AG20443 (cell line): ENCODE results near the gene NUAK2.
"Not testable (repeated sequence)": the region's sequence is repeated elsewhere in the genome, so short reads cannot be mapped to it uniquely, and the experiment has no call there.

Experiments
- DNase-seq: peaks from one replicate; pipeline ENCODE4 v3.0.0; 2012; ENCODE audit warnings: low spot score, mixed read lengths

The NUAK2 gene

DNA sequence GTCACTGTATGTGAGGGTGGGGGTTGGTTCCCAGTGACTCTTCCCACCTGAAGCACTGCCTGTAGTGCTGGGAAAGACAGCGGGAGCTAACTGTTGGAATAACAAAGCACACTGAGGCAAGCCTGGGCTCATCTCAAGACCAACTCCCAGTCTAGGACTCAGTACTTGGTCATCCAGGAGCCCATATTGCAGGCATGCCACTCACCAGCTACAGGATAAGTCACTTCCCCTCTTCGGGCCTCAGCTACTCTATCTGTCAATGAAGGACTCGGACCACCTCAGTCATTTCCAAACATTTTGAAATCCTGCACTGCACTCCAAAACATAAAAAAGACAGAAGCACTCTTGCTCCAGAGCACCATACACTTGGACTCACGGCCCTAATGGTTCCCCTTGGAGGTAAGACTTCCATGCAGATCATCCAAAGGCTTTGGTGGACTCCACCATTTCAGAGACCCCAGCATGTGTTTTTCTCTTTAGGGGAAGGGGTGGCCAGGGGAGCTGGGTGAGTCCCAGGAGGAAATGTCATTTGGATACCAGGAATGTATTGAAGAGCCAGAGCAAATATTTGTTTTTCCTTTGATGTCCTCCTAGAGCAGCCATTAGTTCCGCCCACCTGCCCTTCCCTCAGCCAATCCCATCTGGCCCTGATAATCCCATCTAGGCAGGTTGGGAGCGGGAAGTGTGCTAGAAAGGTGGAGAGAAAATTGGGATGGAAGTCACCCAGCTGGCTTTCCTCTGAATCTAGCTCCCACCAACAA lies 3.1 kb downstream of the NUAK2 start:
- DNase-seq = no peak

DNA sequence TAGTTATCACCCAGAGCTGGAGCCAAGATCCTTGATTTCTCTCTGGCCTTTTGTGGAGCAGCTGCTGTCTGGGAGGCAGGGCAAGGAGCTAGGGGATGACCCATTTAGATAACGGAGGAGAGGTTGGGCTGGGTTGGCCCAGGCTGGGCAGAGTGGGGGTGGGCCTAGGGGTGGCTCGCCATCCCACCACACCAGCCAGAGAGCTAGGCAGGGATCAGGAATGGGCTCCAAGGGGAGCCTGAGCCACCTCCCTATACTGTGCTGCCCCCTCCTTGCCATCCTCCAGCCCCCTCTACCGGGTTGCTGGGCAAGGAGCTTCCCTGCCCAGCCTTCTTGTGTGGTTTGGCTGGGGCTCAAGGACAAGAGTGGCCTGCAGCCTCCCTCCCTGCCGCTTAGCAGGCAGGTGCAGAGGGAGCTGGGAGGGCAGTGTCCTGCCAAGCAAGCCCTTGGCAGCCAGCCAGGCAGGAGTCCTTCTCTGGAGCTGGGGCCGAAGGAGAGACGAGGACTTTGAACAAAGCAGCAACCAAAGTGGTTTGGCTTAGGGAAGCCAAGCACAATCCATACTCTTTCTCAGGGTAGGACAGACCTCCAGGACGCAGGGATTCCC lies 4.1 kb downstream of the NUAK2 start:
- DNase-seq = no peak

DNA sequence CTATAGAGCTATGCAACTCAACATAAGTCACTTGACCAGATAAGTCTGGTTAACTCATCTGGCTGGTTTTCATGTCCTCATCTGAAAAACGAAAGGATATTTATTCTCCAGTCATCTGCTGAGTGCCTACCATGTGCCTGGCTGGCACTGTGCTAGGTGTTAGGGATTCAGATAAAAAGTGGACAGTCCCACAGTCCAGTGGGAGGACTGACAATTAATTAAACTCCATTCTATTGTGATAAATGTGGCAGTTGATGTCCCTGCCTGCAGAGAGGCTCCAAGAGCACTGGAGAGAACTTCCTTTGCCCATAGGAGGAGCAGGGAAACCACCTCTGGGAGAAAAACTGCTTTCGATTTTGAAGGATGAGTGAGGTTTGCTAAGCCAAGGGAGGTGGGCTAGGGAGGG lies 5.4 kb downstream of the NUAK2 start:
- DNase-seq = no peak

DNA sequence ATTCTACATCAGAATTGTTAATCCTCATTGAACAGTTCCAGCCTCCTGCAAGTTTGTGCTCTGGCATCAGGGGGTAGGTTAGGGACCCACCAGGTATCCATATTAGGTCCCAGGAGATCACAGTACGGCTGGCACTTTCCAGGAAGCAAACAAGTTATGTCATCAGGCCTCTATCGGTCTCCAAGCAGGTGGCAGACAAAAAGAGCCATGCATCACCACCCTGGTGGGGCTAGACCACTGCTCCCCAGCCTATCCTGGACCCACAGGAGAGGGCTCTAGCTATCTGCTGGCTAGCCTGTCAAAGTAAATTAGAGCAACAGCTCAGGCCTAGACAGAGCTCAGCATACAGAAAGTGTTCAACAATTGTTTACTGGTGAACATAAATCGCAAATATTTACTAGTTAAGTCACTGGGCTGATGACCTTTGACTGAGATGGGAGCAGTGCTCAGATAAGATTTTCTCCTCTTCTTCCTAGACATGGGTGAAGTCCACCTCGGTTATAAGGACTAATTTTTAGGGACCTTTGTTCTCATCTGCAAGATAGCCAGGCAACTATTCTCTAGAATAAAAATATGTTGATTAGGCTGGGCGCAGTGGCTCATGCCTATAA lies 6.4 kb downstream of the NUAK2 start:
- no peak for DNase-seq

DNA sequence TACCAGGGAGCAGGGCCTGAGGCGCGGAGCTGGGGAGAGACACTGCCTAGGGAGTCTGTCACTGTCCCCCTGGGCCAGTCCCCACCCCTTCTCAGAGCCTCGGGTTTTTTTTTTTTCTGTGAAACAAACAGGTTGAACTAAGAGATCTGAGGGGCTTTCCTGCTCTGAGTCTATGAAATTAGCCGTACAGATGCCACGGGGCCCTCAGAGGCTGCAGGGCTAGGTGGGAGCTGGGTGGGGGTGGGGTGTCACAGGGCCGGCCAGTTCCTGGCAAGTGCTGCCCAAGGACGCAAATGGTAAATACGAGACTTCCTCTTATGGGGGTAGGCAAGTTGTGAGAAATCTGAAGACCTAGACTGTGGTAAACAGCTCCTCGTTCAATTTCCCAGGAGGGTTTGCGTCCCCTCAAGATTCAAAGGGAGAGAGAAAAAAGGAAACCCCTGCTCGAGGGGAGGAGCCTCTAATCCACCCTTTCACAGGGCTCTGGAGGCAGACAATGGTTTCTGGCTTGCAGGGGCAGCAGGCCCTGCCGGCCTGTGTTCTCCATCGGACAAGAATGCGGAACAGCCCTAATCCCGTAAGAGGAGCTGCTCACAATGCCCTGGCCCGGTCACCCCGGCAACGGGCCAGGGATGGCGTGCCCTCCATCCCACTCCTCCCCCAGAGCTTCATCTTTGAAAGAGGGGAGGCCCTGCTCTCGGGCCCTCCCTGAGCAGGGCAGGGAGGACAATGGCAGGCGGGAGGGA lies 7.8 kb downstream of the NUAK2 start:
- peak; percentile 89 for DNase-seq

DNA sequence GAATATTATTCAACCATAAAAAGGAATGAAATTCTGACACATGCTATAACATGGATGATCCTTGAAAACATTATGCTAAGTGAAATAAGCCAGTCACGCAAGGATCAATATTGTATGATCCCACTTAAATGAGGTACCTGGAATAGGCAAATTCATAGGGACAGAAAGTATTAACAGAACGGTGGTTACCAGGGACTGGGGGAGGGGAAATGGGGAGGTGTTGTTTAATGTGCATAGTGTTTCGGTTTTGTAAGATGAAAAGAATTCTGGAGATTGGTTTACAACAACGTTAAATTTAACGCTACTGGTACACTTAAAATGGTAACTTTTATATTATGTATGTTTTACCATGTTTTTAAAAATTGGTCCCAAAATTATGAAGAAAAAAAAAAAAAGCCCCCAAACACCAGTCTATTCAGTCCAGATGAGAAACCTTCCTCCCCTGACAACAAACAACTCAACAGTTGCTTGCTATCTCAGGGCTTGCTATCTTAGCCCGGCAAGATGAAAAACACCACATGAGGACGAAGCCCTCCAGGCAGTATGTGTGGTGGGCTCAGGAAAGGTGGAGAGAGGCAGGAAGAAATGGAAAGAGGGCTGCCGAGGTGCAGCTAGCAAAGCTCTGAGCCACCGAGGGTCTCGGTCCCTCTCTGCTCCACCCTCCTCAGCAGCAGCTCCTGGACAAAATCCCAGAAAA lies 8.5 kb downstream of the NUAK2 start:
- DNase-seq = no peak

DNA sequence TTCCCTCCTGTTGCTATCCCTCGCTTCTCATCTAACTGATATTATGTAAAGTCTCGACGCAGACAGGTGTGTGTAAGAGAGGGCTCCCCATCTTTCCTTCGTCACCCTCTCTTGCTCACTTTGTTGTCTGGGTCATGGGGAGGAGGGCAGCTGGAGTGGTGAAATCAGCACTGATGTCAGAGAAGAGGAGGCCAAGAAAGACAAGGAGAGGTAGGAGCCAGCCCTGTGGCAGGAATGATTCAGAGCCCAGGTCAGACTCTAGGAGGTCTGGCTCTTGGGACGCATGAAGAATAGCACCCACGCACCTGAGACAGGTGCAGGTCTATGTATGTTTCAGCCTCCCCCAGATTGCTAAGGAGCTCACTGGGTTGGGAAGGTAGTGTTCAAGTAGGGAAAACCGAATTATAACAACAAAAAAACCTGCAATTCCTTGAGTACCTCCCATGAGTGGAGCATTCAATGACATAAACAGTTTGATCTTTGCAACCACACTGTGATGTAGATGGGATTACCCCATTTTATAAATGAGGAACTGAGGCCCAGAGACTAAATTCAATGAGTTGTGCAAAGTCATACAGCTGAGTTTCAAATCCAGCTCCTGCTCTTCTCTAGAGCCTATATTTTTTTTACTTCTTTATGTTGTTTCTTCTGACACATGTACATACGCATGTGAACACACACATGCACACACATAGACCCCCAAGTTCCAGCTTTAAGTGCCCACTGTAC lies 10.4 kb downstream of the NUAK2 start:
- no peak for DNase-seq

DNA sequence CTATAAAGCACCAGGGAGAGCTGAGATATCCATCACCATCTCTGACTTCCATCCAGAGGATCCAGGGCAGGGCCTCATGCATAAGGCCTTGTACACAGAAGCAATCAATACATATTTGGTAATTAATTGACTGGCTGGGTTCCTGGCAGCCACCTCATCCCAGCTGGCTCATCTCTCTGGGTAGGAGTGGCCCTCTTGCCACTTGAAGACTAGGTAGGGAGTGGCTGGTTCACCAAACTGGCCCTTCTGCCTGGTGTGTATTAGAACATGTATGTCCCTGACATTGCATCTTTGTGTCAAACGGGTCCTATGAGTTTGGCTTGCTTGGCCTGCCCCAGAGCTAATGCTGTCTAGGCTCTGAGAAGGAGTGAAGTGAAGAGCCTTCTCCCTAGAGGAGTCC lies 11.8 kb downstream of the NUAK2 start:
- no peak for DNase-seq

DNA sequence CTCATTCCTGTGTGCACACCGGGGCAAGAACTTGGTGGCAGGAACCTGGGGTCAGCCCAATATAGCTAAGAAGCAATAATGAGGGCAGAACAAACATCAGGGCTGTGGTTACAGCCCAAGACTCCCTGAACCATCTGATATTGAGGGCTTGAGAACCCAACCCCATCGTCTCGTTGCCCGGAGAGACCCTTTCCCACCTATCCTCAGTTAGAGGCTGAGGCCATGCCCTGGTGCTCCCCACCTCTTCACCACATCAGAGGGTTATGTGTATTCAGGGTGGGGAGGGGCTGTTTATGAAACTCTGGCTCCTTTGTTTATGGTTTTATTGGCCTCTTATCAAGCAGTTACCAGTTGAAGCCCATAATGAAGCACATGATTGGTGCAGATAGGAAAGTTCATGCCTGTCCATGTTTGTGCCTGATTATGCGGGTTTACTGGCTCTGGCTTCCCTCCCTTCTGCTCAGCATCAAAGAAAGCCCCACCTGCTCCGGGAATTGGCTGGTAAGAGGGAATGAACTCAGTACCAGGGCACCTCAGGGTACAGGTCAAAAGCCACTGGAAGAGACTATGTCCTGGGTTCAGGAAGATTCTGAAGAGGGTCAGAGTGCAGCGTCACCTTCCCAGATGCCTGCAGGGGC lies 14.5 kb downstream of the NUAK2 start:
- no peak for DNase-seq

DNA sequence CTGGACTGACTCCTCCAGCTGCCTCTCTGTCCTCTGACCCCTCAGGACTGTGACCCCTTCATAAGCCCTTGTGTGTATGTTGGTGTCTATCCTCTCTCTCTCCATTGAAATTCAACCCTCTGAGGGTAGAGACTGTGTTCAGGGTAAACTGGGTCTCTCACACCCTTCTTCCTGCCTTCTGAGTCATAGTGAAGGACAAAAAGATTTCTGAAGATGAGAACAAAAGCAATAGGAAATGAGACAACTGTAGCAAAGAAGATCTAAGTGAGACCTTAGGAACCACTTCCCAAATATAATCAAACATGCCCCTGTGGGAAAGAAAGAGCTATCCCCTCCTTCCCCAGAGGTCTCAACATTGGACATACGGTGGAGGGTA lies 16.9 kb downstream of the NUAK2 start:
- no peak for DNase-seq

DNA sequence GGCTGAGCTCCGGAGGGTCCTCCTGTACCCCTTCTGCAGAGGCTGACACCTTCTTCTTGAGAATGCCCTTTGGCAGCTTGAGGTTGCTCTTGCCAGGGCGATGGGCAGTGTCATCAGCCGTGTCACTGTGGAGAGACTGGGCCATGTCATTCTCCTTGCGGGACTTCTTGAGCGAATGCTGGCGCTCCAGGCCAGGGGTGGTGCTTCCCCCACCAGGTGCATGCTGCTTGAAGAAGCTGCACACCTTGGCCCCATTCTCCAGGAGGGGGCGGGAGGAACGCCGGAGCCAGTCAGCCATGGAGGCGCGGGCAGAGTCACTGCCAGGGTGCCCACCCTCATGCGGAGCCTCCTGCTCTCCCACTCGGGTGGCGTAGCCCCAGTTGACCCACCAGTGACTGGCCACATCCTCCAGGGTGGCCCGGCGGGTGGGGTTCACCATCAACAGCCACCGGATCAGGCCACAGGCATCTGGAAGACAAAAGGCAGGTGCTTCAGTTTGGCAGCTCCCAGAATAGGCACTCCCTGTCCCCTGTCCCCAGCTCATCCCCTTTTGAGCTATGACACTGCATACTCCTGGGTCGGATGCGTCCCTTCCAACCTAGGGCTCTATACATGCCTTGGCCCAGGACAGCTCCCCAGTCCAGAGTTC lies 17.4 kb downstream of the NUAK2 start:
- no peak for DNase-seq

DNA sequence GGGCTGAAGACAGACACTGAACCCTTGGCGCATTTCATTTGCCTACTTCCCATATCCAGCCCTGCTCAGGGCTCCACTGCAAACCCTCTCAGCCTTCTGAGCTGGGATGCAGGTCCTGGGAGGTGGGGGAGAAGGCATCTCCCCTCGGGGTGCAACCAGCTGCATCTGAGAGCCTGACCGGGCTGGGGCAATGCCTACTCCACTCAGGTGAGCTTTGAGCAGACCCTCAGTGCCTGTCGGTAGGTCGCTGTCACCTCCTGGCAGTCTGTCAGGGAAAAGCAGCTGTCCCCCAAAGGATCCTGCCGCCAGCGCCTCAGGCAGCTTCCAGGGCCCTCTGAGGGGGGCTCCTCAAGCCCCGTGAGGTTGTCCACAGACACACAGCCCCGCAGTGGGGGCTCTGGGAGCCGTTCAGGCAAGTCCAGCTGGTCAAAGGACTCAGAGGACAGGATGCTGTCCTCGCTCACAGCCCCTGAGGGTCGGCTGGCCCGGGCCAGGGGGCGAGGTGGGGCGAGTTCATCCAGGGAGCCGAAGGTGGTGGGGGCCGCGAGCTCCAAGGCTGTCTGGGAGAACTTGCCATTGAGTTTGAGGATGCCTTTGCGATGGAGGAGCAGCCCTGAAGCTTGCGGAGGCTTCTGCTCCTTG lies 18.2 kb downstream of the NUAK2 start:
- DNase-seq = no peak

DNA sequence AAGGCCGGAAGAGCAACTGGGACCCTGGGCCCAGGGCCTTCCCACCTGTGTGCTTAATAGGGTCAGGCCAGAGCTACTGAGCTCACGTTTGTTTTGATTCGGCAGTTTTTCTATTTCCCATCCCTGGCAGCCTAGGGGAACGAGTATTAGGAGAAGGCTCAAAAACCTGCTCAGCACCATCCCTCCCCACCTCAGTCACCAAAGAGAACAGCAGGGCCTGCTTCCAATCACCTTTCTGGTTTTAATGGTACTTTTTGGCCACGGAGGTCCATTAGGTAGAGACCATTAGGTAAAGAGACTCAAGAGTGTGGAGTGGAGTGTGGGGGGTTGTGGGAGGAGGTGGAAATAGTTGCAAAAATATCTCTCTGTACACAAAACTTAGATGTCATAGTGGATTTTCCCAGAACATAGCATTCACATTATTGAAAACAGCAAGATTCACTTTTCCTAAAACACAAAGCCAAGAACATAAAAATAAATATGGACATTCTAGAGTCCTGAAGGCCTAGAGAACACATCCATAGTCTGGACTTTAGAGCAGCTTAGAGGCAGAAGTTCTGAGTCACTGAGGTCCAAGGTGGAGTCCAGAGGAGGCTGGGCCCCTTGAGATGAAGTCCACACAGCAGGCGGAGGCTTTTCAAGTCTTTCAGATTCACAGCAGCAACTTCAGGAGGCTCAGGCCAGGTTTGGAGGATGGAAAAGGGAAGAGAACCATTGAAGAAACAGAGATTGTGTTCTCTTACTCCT lies 19.5 kb downstream of the NUAK2 start:
- DNase-seq = no peak

DNA sequence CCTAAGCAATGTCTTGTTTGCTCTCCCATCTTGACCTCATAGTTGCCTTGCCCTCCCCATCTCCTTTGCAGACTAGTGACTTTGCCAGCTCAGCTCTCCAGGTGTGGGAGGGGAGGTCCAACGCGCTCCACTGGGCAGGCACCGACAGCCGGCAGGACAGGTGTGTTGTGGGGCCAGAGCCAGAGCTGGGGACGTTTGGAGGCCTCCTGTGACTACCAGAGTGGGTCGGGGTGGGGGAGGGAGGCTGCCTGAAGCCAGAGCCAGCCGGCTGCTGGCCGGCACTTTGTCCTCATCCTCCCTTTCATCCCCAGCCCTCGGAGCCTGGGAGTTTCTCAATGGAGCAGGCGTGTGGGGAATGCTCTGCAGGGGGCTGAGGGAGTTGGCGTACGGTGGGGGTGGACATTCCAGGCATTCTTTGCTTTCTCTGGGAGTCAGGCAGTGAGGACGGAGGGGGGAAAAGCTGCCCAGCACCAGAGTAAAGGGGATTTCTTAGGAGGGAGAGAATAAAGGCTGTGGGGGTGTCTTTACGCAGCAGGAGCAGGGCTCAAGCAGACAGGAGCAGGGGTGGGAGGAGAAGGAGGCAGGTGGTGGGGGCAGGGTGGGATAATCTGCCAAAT lies 20.2 kb downstream of the NUAK2 start:
- peak; percentile 94 for DNase-seq

DNA sequence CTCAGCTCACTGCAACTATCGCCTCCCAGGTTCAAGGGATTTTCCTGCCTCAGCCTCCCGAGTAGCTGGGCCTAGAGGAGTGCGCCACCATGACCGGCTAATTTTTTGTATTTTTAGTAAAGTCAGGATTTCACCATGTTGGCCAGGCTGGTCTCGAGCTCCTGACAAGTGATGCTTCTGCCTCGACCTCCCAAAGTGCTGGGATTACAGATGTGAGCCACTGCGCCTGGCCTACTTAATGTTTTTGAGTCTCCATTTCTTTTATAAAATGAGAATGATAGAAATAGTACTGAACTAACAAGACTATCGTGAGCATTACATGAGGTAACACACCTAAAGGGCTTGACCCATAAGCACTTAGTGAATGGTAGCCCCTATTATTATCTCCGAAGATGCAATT lies 21.4 kb downstream of the NUAK2 start:
- no peak for DNase-seq

DNA sequence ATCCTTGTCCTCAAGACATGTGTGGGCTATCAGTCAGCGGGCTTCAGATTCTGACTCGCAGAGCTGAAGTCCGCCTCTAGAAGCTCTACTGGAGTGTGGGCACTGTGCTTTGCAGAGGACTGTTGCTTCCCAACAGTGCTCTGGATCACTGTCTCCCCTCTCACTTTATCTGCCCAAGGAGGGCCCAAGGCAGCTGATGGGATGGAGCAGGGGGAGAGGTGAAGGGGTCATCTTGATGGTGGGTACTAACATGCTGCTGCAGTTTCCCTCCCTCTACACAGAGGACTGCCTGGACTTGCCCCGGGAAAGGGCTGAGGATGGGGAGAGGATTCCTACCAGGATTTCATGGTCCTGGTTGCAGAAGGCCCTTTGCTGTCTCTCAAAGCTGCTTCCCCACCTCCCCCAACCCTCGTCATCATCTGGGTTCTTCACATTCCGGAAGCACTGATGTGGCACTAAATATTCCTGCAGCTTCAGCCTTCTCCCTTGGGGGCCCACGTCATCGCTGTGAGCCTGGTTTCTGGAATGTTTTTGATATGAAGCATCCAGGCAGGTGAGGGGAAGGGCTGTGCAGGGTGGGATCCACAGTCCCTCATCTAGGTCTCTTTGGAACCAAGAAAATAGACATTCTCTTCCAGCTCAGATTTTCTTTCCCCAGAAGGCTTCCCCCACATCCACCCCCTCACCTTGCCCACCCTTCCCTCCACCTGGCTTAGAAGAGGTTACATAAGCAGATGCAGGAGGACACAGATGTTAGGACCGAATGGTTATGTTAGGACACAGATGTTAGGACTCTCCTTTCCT lies 23.2 kb downstream of the NUAK2 start:
- peak; percentile 91 for DNase-seq

DNA sequence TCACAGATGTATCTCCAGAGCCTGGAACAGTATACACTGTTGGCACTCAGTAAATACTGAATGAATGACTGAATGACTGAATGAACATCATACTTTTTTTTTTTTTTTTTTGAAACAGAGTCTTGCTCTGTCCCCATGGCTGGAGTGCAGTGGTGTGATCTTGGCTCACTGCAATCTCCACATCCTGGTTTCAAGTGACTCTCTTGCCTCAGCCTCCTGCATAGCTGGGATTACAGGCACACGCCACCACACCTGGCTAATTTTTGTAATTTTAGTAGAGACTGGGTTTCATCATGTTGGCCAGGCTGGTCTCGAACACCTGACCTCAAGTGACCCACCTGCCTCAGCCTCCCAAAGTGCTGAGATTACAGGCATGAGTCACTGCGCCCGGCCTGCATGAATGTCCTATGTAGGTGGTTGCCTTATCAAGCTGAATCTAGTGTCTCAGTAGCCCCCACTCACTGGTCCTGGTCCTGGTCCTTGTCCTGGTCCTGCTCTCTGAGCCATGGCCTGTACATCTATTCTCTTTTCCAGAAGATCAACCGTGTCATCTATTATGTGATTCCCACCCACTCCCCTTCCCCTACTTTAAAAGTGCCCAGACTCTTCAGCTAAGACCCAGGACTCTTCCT lies 23.9 kb downstream of the NUAK2 start:
- not testable (repeated sequence) for DNase-seq

DNA sequence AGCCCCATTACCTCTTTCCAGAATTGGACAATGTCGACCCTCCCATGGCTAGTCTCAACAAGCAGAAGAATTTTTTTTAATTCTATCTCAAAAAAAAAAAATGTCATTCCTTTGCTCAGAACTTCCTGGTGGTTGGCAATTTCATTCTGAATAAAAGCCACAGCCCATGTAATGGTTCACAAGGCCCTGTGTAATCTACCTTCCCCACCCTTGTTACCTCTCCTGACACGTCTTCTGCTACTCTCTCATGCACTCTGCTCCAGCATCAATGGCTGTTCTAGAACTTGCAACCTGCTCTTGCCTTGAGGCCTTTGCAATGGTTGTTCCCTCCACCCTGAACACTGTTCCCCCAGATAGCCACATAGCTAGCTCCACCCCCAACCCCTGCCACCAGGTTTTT lies 25.4 kb downstream of the NUAK2 start:
- no peak for DNase-seq
